OCI-LY1 (cell line): ENCODE measurements around the gene PEX5L.

Experiments
- H2AFZ ChIP-seq: fragments of 200-600 bp; sonication (generic), shearing (Covaris generic); 2 replicates; pipeline ENCODE4 v1.6.0; 2014; ENCODE audit warnings: antibody characterized with exemption, mild to moderate bottlenecking, low read length
- H3F3A ChIP-seq: fragments of 200-600 bp; sonication (generic), shearing (Covaris generic); 2 replicates; pipeline ENCODE4 v1.6.0; 2014; ENCODE audit warnings: mild to moderate bottlenecking, antibody characterized with exemption, low read length, moderate library complexity; ENCODE audit not compliant: insufficient read depth
- H3K27ac ChIP-seq: fragments of 200-600 bp; sonication (generic); 2 replicates; pipeline ENCODE4 v1.5.1; 2014; ENCODE audit warnings: low read length, mixed run types, mild to moderate bottlenecking, low read depth; ENCODE audit not compliant: poor library complexity, severe bottlenecking
- H3K27me3 ChIP-seq: fragments of 200-600 bp; sonication (generic); 2 replicates; pipeline ENCODE4 v1.6.0; 2014; ENCODE audit warnings: antibody characterized with exemption, mild to moderate bottlenecking, low read length, moderate library complexity; ENCODE audit not compliant: insufficient read depth
- H3K36me3 ChIP-seq: fragments of 200-600 bp; sonication (generic); 2 replicates; pipeline ENCODE4 v1.6.1; 2014; ENCODE audit warnings: mild to moderate bottlenecking, antibody characterized with exemption, low read length, moderate library complexity, mixed read lengths; ENCODE audit not compliant: insufficient read depth
- H3K4me1 ChIP-seq: fragments of 200-600 bp; sonication (generic); 2 replicates; pipeline ENCODE4 v1.5.1; 2014; ENCODE audit warnings: mild to moderate bottlenecking, low read length, moderate library complexity; ENCODE audit not compliant: insufficient read depth, severe bottlenecking
- H3K4me2 ChIP-seq: fragments of 200-600 bp; sonication (generic), shearing (Covaris generic); 2 replicates; pipeline ENCODE4 v1.6.1; 2014; ENCODE audit warnings: low read length
- H3K4me3 ChIP-seq: fragments of 200-600 bp; sonication (generic); 2 replicates; pipeline ENCODE4 v1.5.1; 2014; ENCODE audit warnings: low read length, low read depth, mild to moderate bottlenecking, mixed read lengths; ENCODE audit not compliant: poor library complexity, severe bottlenecking
- H3K79me2 ChIP-seq: fragments of 200-600 bp; shearing (Covaris generic); 2 replicates; pipeline ENCODE4 v1.6.1; 2016; ENCODE audit warnings: mixed run types, low read length, mixed read lengths; ENCODE audit not compliant: insufficient read depth
- H3K9ac ChIP-seq: fragments of 200-600 bp; sonication (generic), shearing (Covaris generic); 2 replicates; pipeline ENCODE4 v1.6.1; 2014; ENCODE audit warnings: mild to moderate bottlenecking, low read length, mixed read lengths
- H3K9me2 ChIP-seq: fragments of 200-600 bp; sonication (generic), shearing (Covaris generic); 2 replicates; pipeline ENCODE4 v1.6.1; 2014; ENCODE audit warnings: low read depth, mild to moderate bottlenecking, low read length, mixed read lengths
- H3K9me3 ChIP-seq: fragments of 200-600 bp; shearing (Covaris generic); 2 replicates; pipeline ENCODE4 v1.6.1; 2014; ENCODE audit warnings: low read length, mixed read lengths
- H4K20me1 ChIP-seq: fragments of 200-600 bp; sonication (generic), shearing (Covaris generic); 2 replicates; pipeline ENCODE4 v1.6.0; 2016; ENCODE audit warnings: mild to moderate bottlenecking, low read length; ENCODE audit not compliant: insufficient read depth
- CTCF ChIP-seq: fragments of 200-600 bp; sonication (generic), shearing (Covaris generic); IDR thresholded peaks from 2 replicates; pipeline ENCODE4 v1.5.1; 2017; ENCODE audit warnings: mild to moderate bottlenecking, antibody characterized with exemption, low read length, moderate library complexity, mixed read lengths
- EZH2 ChIP-seq: fragments of 200-600 bp; sonication (generic), shearing (Covaris generic); IDR thresholded peaks from 2 replicates; pipeline ENCODE4 v1.8.0; 2017; ENCODE audit warnings: borderline replicate concordance, mixed run types, mild to moderate bottlenecking, antibody characterized with exemption, low read length, moderate library complexity, mixed read lengths

The PEX5L gene

GRCh38 chr3:179745716-179746115 lies 291.0 kb downstream of the PEX5L start:
- no peaks in the 10 kb centered on the region for H3K79me2 ChIP-seq
- TF ChIP-seq CTCF (no peak), EZH2 (no peak)
- no peaks in the 10 kb centered on the region for H3K9me2 ChIP-seq
- H4K20me1 ChIP-seq: no peaks in the 10 kb centered on the region
- no peaks in the 10 kb centered on the region for H3K9me3 ChIP-seq
- H3F3A ChIP-seq: 0 out of 2 replicates have a peak, but pooled peaks cover 2% of the 10 kb centered on the region
- H3K4me3 ChIP-seq: no peak overlapping the region
- H3K4me1 ChIP-seq: no peaks in the 10 kb centered on the region
- no peak overlapping the region for H2AFZ ChIP-seq
- H3K27me3 ChIP-seq: no peaks in the 10 kb centered on the region
- H3K4me2 ChIP-seq: no peak overlapping the region
- no peak overlapping the region for H3K27ac ChIP-seq
- H3K9ac ChIP-seq: no peak overlapping the region
- peaks cover 66% of the 10 kb centered on the region for H3K36me3 ChIP-seq

DNA sequence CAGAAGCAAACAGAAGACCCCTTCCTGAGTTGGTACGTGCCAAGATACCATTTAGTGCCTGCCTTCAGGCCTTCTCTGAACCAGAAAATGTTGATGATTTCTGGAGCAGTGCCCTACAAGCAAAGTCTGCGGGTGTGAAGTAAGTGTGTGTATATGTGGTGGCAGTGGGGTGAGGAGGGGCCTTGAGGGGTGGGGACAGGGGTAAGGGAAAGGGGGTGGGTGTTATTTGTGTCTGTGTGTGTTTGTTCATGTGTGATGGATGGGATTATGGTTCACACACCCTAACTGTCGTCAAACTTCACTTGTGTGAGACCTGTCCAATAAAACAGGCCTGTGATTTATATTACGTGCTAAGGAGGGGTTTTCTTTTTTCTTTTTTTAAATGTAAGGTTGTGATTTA lies 291.7 kb downstream of the PEX5L start:
- no peaks in the 10 kb centered on the region for H3K9me3 ChIP-seq
- H3F3A ChIP-seq: no peaks in the 10 kb centered on the region
- H3K4me1 ChIP-seq: peaks cover 2% of the 10 kb centered on the region
- TF ChIP-seq EZH2 (no peak), CTCF (no peak)
- peaks cover 72% of the 10 kb centered on the region for H3K36me3 ChIP-seq
- no peaks in the 10 kb centered on the region for H4K20me1 ChIP-seq
- no peaks in the 10 kb centered on the region for H3K79me2 ChIP-seq
- H3K4me3 ChIP-seq: no peak overlapping the region
- no peak overlapping the region for H2AFZ ChIP-seq
- H3K9me2 ChIP-seq: no peaks in the 10 kb centered on the region
- no peaks in the 10 kb centered on the region for H3K27me3 ChIP-seq
- no peak overlapping the region for H3K27ac ChIP-seq
- no peak overlapping the region for H3K4me2 ChIP-seq
- no peak overlapping the region for H3K9ac ChIP-seq
